CD8-positive, alpha-beta memory T cell (primary cell): ENCODE measurements around the gene RARG. TPM values are rescaled to one million over a fixed set of nuclear protein-coding genes. Genes with fewer than 3 reads are reported as not detected.

Experiments used
- CTCF ChIA-PET: fragments of 350-600 bp; sonication (Branson Sonifier 250); formaldehyde crosslinking; loops from one replicate; lab custom pipeline; 2021; ENCODE audit warnings: antibody characterized with exemption; lab: Charles Lee
- POLR2A ChIA-PET: fragments of 350-600 bp; sonication (Branson Sonifier 250); formaldehyde crosslinking; loops from one replicate; lab custom pipeline; 2021; ENCODE audit warnings: antibody characterized with exemption; lab: Charles Lee
- DNase-seq, 5 donors: peaks; one replicate each; pipeline versions ENCODE4 v3.0.0 to v3.0.0-alpha.2; 2020 to 2022; ENCODE audit warnings: mixed read lengths in 1 of 5
- H3K27ac ChIP-seq: one replicate; pipeline ENCODE4 v1.7.0; 2013; ENCODE audit warnings: low read depth, mild to moderate bottlenecking, low read length, moderate library complexity
- H3K27me3 ChIP-seq: 2 replicates; pipeline ENCODE4 v1.7.0; 2013; ENCODE audit warnings: low read length, mild to moderate bottlenecking; ENCODE audit not compliant: insufficient read depth, poor library complexity, severe bottlenecking
- H3K36me3 ChIP-seq: 2 replicates; pipeline ENCODE4 v1.7.0; 2013; ENCODE audit warnings: mild to moderate bottlenecking, low read length, moderate library complexity; ENCODE audit not compliant: insufficient read depth
- H3K4me1 ChIP-seq: 2 replicates; pipeline ENCODE4 v1.7.0; 2013; ENCODE audit warnings: mild to moderate bottlenecking, low read length, moderate library complexity; ENCODE audit not compliant: insufficient read depth
- H3K4me3 ChIP-seq: 2 replicates; pipeline ENCODE4 v1.7.0; 2013; ENCODE audit warnings: mild to moderate bottlenecking, low read length
- H3K9me3 ChIP-seq: 2 replicates; pipeline ENCODE4 v1.7.0; 2013; ENCODE audit warnings: mild to moderate bottlenecking, low read length
- H3K27ac Mint-ChIP-seq, 8 donors: one replicate each; pipeline ENCODE4 v1.8.0; 2020 to 2021; ENCODE audit warnings: mixed read lengths in 8 of 8, mild to moderate bottlenecking in 6 of 8, inconsistent platforms in 3 of 8, moderate library complexity in 3 of 8
- H3K27me3 Mint-ChIP-seq, 2 donors: one replicate each; pipeline ENCODE4 v1.8.0; 2020 to 2021; ENCODE audit warnings: mixed read lengths in 2 of 2, mild to moderate bottlenecking in 1 of 2, moderate library complexity in 1 of 2
- H3K36me3 Mint-ChIP-seq, 3 donors: one replicate each; pipeline ENCODE4 v1.8.0; 2020 to 2021; ENCODE audit warnings: mixed read lengths in 3 of 3, inconsistent platforms in 1 of 3, mild to moderate bottlenecking in 1 of 3
- H3K4me1 Mint-ChIP-seq, 3 donors: one replicate each; pipeline ENCODE4 v1.8.0; 2020 to 2021; ENCODE audit warnings: mixed read lengths in 3 of 3, inconsistent platforms in 1 of 3, mild to moderate bottlenecking in 1 of 3
- H3K4me3 Mint-ChIP-seq, 7 donors: one replicate each; pipeline ENCODE4 v1.8.0; 2020 to 2021; ENCODE audit warnings: mixed read lengths in 7 of 7, mild to moderate bottlenecking in 6 of 7, moderate library complexity in 4 of 7, inconsistent platforms in 2 of 7
- H3K9me3 Mint-ChIP-seq, 5 donors: one replicate each; pipeline ENCODE4 v1.8.0; 2020 to 2022; ENCODE audit warnings: mixed read lengths in 5 of 5, mild to moderate bottlenecking in 3 of 5, moderate library complexity in 2 of 5, inconsistent platforms in 1 of 5
- polyA plus RNA-seq: library from polyadenylated mRNA; unstranded; fragments of 300-500 nt; fragmentation: Illumina TruSeq; gene quantifications from one replicate; pipeline ENCODE4 v1.2.3, GENCODE V29; 2021
- total RNA-seq, 2 experiments: library from RNA; stranded (reverse); gene quantifications; one replicate each; pipeline ENCODE4 v1.2.3, GENCODE V29; 2021

The RARG gene
- total RNA-seq (10 to 100 TPM; 67.0 to 68.4 TPM), polyA plus RNA-seq (15.4 TPM)

- Histone ChIP-seq H3K4me1 (peaks cover 57% of the 10 kb centered on the region), H3K27ac (peak within 1 kb of the TSS; percentile 12)
These were observed at the start of gene RARG for GRCh38 chr12:53231921-53232645. TSS of gene RARG (minus strand) at chr12:53232209. CDS start at chr12:53227545, 4,664 bp downstream.

DNA sequence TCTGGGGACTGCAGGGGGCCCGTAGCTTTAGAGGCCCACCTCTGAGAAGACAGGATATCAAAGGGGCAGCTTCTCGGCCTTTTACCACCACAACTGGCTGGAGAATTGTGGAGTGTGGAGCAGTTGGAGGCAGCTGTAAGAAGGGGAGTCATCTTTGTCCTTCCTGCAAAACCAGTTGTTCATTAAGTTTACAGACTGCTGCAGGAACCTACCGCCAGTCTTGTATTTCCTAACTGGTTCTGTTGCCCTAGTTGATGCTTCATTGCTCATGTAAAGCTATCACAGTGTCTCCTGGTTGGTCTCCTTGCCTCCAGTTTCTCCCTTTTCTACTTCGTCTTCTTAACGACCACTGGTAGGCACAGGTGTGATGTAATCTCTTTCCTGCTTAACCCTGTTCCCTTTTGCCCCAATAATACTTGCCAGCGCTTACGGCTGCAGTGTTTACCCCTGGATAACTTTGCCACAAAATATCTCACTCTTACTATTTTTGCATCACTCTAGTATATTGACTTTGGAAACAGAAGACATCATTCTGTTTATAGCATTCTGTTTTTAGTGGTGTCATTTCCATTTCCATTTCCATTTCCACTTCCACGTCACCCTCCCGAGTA lies 48.0 kb upstream of the RARG start:
- H3K4me1 ChIP-seq: no peaks in the 10 kb centered on the region
- no peak overlapping the region for H3K27ac ChIP-seq
- H3K4me3 ChIP-seq: no peak overlapping the region
- Mint-ChIP-seq H3K9me3 (no peaks in the 10 kb centered on the region), H3K4me1 (no peaks in the 10 kb centered on the region), H3K36me3 (no peaks in the 10 kb centered on the region), H3K4me3 (no peak overlapping the region), H3K27ac (peak overlapping the region in 1 of 8 donors; percentile 51), H3K27me3 (no peaks in the 10 kb centered on the region)
- no peaks in the 10 kb centered on the region for H3K27me3 ChIP-seq
- POLR2A ChIA-PET: no interaction called here
- CTCF ChIA-PET: interaction anchor here (1.2 kb wide), 1 partner anchor 68 kb away, joined by 3 read pairs; no protein-coding TSS in a partner anchor
- H3K36me3 ChIP-seq: no peaks in the 10 kb centered on the region
- no peaks in the 10 kb centered on the region for H3K9me3 ChIP-seq
- DNase-seq: no peak

More at GRCh38 chr12:53231921-53232645, at the start of gene RARG:
- Histone ChIP-seq H3K9me3 (no peaks in the 10 kb centered on the region), H3K4me3 (peak within 1 kb of the TSS; percentile 76), H3K27me3 (no peaks in the 10 kb centered on the region), H3K36me3 (no peaks in the 10 kb centered on the region)
- DNase-seq: peak; percentile 53 to 79 (median 68)
- CTCF ChIA-PET: interaction anchor here (1.0 to 13.8 kb wide), 4 partner anchors 11 to 55 kb away, joined by 3 to 98 read pairs (median 6); a partner anchor contains a TSS
- peak within 1 kb of the TSS; percentile 81 to 95 (median 91) for H3K4me3 Mint-ChIP-seq
- peaks cover 56 to 85% (median 59%) of the 10 kb centered on the region in 3 donors for H3K4me1 Mint-ChIP-seq
- POLR2A ChIA-PET: interaction anchor here (1.0 kb wide), 1 partner anchor 11 kb away, joined by 4 read pairs; no protein-coding TSS in a partner anchor
- no peaks in the 10 kb centered on the region for H3K9me3 Mint-ChIP-seq
- H3K36me3 Mint-ChIP-seq: peaks cover 0 to 1% (median under 1%) of the 10 kb centered on the region in 3 donors
- peaks cover 0 to 1% of the 10 kb centered on the region in 2 donors for H3K27me3 Mint-ChIP-seq
- peak within 1 kb of the TSS; percentile 85 to 100 (median 96) for H3K27ac Mint-ChIP-seq

DNA sequence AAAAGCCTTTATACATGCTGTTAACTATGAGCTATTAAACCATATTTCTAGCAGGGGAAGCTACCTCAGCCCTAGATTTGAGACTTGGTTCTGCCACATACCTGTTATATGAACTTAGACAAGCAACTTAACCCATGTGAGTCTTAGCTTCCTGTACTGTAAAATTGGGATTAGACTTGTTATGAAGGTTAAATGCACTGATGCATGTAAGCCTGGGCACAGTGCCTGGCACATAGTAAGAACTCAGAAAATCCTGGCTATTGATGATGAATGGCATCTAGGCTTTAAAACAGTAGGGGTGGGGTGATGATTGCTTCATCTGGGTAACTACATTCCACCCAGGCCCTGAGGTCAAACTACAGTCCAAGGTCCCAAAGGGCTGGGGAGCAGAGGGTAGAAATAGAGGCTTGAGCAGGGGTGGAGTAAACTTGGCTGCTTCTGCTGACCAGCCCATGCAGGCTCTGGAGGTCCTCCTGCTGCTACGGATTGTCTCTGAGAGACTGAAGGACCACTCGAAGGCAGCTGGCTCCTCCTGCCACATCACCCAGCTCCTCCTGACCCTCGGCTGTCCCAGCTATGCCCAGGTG lies 47.4 kb upstream of the RARG start:
- Histone ChIP-seq H3K9me3 (no peaks in the 10 kb centered on the region), H3K27ac (no peak overlapping the region), H3K4me1 (no peaks in the 10 kb centered on the region), H3K27me3 (no peaks in the 10 kb centered on the region), H3K4me3 (no peak overlapping the region), H3K36me3 (no peaks in the 10 kb centered on the region)
- H3K4me3 Mint-ChIP-seq: peak overlapping the region in 1 of 7 donors; percentile 13
- no peaks in the 10 kb centered on the region for H3K36me3 Mint-ChIP-seq
- DNase-seq: no peak
- H3K27ac Mint-ChIP-seq: peak overlapping the region in 1 of 8 donors; percentile 61
- H3K27me3 Mint-ChIP-seq: no peaks in the 10 kb centered on the region
- no peaks in the 10 kb centered on the region for H3K9me3 Mint-ChIP-seq
- ChIA-PET POLR2A (no interaction called here), CTCF (interaction anchor here (1.2 to 1.8 kb wide), 3 partner anchors 9 to 68 kb away, joined by 3 to 5 read pairs (median 4); no protein-coding TSS in a partner anchor)
- H3K4me1 Mint-ChIP-seq: no peaks in the 10 kb centered on the region

DNA sequence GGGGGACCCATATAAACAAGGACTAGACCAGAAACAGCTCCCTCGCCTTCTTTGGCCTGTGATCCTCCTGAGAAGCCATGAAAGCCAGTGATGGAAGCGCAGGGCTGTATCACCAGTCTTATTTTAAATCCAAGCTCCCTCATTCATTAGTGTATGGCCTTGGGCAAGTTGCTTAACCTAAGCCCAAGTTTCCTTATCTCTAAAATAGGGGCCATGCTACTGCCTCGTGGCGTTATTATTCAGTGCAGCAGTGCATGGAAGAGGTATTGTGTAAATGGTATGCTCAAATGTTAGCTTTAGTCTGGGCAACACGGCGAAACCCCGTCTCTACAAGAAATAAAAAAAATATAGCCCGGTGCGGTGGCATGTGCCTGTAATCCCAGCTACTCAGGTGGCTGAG lies 46.0 kb upstream of the RARG start:
- H3K4me1 Mint-ChIP-seq: no peaks in the 10 kb centered on the region
- no peak overlapping the region for H3K4me3 Mint-ChIP-seq
- H3K36me3 Mint-ChIP-seq: no peaks in the 10 kb centered on the region
- Histone ChIP-seq H3K4me1 (no peaks in the 10 kb centered on the region), H3K27me3 (no peaks in the 10 kb centered on the region), H3K36me3 (no peaks in the 10 kb centered on the region), H3K9me3 (no peaks in the 10 kb centered on the region), H3K27ac (no peak overlapping the region), H3K4me3 (no peak overlapping the region)
- H3K9me3 Mint-ChIP-seq: no peaks in the 10 kb centered on the region
- ChIA-PET POLR2A (interaction anchor here (0.6 kb wide), 1 partner anchor 80 kb away, joined by 4 read pairs; no protein-coding TSS in a partner anchor), CTCF (interaction anchor here (0.8 to 1.8 kb wide), 6 partner anchors 9 to 64 kb away, joined by 3 to 6 read pairs (median 4); partner anchors contain the start of gene ESPL1)
- H3K27ac Mint-ChIP-seq: no peak overlapping the region
- no peak for DNase-seq
- H3K27me3 Mint-ChIP-seq: no peaks in the 10 kb centered on the region

GRCh38 chr12:53276511-53276910 lies 44.5 kb upstream of the RARG start:
- DNase-seq: no peak
- no peaks in the 10 kb centered on the region for H3K27me3 ChIP-seq
- no peak overlapping the region for H3K27ac ChIP-seq
- no peaks in the 10 kb centered on the region for H3K27me3 Mint-ChIP-seq
- H3K4me1 Mint-ChIP-seq: no peaks in the 10 kb centered on the region
- no peaks in the 10 kb centered on the region for H3K9me3 ChIP-seq
- POLR2A ChIA-PET: no interaction called here
- H3K9me3 Mint-ChIP-seq: no peaks in the 10 kb centered on the region
- H3K4me3 Mint-ChIP-seq: no peak overlapping the region
- CTCF ChIA-PET: interaction anchor here (0.8 to 0.9 kb wide), 2 partner anchors 9 to 11 kb away, joined by 3 to 4 read pairs; partner anchors contain the start of gene ESPL1
- H3K36me3 ChIP-seq: no peaks in the 10 kb centered on the region
- no peak overlapping the region for H3K4me3 ChIP-seq
- peak overlapping the region in 1 of 8 donors; percentile 8 for H3K27ac Mint-ChIP-seq
- peaks cover 0 to 3% (median 0%) of the 10 kb centered on the region in 3 donors for H3K36me3 Mint-ChIP-seq
- H3K4me1 ChIP-seq: no peaks in the 10 kb centered on the region

DNA sequence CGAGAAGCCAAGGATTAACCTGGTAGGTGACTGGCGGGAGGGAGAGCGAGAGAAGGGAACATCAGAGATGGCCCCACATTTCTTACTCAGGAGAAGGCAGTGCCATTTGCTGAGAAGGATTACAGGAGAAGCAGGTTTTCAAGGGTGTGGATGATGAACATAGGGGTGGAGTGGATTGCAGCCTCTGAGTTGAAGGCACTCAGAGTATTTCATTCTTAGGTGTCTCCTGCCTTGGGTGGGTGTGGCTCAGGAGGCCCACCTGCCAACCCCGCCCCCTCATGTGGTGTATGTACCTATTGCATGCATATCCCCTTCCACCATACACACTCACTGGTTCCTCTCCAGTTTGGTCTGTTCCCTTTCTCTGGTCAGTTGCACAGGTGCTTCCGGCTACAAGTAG lies 42.4 kb upstream of the RARG start:
- POLR2A ChIA-PET: no interaction called here
- Mint-ChIP-seq H3K4me1 (no peaks in the 10 kb centered on the region), H3K9me3 (no peaks in the 10 kb centered on the region), H3K36me3 (peaks cover 0 to 3% (median 0%) of the 10 kb centered on the region in 3 donors), H3K27me3 (no peaks in the 10 kb centered on the region), H3K4me3 (no peak overlapping the region), H3K27ac (peak overlapping the region in 1 of 8 donors; percentile 50)
- CTCF ChIA-PET: interaction anchor here (1.1 to 1.5 kb wide), 2 partner anchors 8 to 61 kb away, joined by 3 to 5 read pairs; no protein-coding TSS in a partner anchor
- no peaks in the 10 kb centered on the region for H3K4me1 ChIP-seq
- DNase-seq: no peak
- no peaks in the 10 kb centered on the region for H3K9me3 ChIP-seq
- H3K4me3 ChIP-seq: no peak overlapping the region
- no peak overlapping the region for H3K27ac ChIP-seq
- no peaks in the 10 kb centered on the region for H3K27me3 ChIP-seq
- H3K36me3 ChIP-seq: no peaks in the 10 kb centered on the region

DNA sequence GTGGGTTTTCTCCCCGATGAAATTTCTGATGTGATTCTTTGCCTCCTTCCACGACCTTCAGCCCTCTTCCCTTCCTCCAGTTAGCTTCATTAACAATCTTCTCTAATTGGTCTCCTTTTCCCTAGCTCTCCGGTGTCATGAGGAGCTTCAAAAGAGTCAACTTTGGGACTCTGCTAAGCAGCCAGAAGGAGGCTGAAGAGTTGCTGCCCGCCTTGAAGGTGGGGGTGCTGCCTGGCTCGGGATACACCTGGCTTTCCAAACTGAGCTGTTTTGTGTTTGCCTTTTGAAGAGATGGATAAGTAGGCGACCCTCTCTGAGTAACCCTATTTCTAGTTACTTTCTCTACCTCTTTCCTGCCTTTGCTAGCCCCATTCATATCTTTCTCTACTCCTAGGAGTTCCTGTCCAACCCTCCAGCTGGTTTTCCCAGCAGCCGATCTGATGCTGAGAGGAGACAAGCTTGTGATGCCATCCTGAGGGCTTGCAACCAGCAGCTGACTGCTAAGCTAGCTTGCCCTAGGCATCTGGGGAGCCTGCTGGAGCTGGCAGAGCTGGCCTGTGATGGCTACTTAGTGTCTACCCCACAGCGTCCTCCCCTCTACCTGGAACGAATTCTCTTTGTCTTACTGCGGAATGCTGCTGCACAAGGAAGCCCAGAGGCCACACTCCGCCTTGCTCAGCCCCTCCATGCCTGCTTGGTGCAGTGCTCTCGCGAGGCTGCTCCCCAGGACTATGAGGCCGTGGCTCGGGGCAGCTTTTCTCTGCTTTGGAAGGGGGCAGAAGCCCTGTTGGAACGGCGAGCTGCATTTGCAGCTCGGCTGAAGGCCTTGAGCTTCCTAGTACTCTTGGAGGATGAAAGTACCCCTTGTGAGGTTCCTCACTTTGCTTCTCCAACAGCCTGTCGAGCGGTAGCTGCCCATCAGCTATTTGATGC lies 36.9 kb upstream of the RARG start:
- H3K9me3 ChIP-seq: no peaks in the 10 kb centered on the region
- H3K36me3 Mint-ChIP-seq: peaks cover 0 to 4% (median 3%) of the 10 kb centered on the region in 3 donors
- POLR2A ChIA-PET: interaction anchor here (0.6 to 2.8 kb wide), 6 partner anchors 9 to 89 kb away, joined by 3 to 21 read pairs (median 4); partner anchors contain the start of genes AAAS, CSAD, PFDN5 and ZNF740

More for the DNA sequence above, 36.9 kb upstream of the RARG start:
- peak overlapping the region; percentile 51 to 99 (median 90) for H3K27ac Mint-ChIP-seq
- no peaks in the 10 kb centered on the region for H3K9me3 Mint-ChIP-seq
- peaks cover 13% of the 10 kb centered on the region for H3K4me1 ChIP-seq
- CTCF ChIA-PET: interaction anchor here (1.5 to 7.4 kb wide), 13 partner anchors 9 to 203 kb away, joined by 5 to 165 read pairs (median 11); partner anchors contain the start of genes AAAS, CSAD, ITGB7 and ZNF740
- H3K4me1 Mint-ChIP-seq: peaks cover 16 to 21% (median 20%) of the 10 kb centered on the region in 3 donors
- peak overlapping the region; percentile 88 to 99 (median 94) for H3K4me3 Mint-ChIP-seq
- no peak for DNase-seq
- no peaks in the 10 kb centered on the region for H3K27me3 Mint-ChIP-seq
- peak overlapping the region; percentile 67 for H3K27ac ChIP-seq
- no peaks in the 10 kb centered on the region for H3K27me3 ChIP-seq
- H3K36me3 ChIP-seq: no peaks in the 10 kb centered on the region
- H3K4me3 ChIP-seq: peak overlapping the region; percentile 83
